ENCODE measurements around the gene NEK10. TPM values are rescaled to one million over a fixed set of nuclear protein-coding genes. Genes with fewer than 3 reads are reported as not detected.

The NEK10 gene
- total RNA-seq, 2 experiments from 2014 or later, result 0.28 to 1.3 TPM

GRCh38 chr3:27352047-27352446 is 17.1 kb downstream of the NEK10 start:
- no peak overlapping the region for H3K27ac ChIP-seq (ENCODE audit: low read depth, low read length, poor library complexity, severe bottlenecking)
- H3K4me3 ChIP-seq (ENCODE audit: low read depth, low read length, poor library complexity, severe bottlenecking), result no peak overlapping the region
- TF ChIP-seq EZH2phosphoT487 (IDR thresholded peaks at IDR 0.05; ENCODE audit: borderline replicate concordance, low read depth, low read length), result no peak
- no peak for TF ChIP-seq CTCF (conservative IDR thresholded peaks at IDR 0.05; ENCODE audit: low read length)
- no peaks in the 10 kb centered on the region for H3K9me2 ChIP-seq (ENCODE audit: insufficient read depth, low read length)
- intact Hi-C loops (cut with micrococcal nuclease; ENCODE audit: unreplicated experiment), result no loop called here
- H3K79me2 ChIP-seq (ENCODE audit: insufficient read depth, low read depth, low read length), result no peaks in the 10 kb centered on the region
- no peak for DNase-seq (ENCODE audit: low spot score)
- H3K4me1 ChIP-seq (ENCODE audit: insufficient read depth, low read length, poor library complexity, severe bottlenecking), result no peaks in the 10 kb centered on the region
- BruUV-seq (replicated peaks), result no TSS peak
- no peaks in the 10 kb centered on the region for H3K36me3 ChIP-seq (ENCODE audit: insufficient read depth, low read length)
- no peaks in the 10 kb centered on the region for H4K20me1 ChIP-seq (ENCODE audit: insufficient read depth, low read length)
- no peak overlapping the region for H2AFZ ChIP-seq (ENCODE audit: low read length)
- ChIA-PET POLR2A (no interaction called here), CTCF (ENCODE audit: unreplicated experiment) (no interaction called here)
- H3K4me2 ChIP-seq (ENCODE audit: low read length), result no peak overlapping the region
- H3K9me3 ChIP-seq (ENCODE audit: low read length), result no peaks in the 10 kb centered on the region

GRCh38 chr3:27349832-27350231 is 19.4 kb downstream of the NEK10 start:
- CTCF ChIA-PET (ENCODE audit: unreplicated experiment), result no interaction called here

More at GRCh38 chr3:27349832-27350231, 19.4 kb downstream of the NEK10 start:
- Histone ChIP-seq H2AFZ (ENCODE audit: low read length) (no peak overlapping the region), H3K4me1 (ENCODE audit: insufficient read depth, low read length, poor library complexity, severe bottlenecking) (no peaks in the 10 kb centered on the region), H3K36me3 (ENCODE audit: insufficient read depth, low read length) (no peaks in the 10 kb centered on the region), H3K4me3 (ENCODE audit: low read depth, low read length, poor library complexity, severe bottlenecking) (no peak overlapping the region), H3K79me2 (ENCODE audit: insufficient read depth, low read depth, low read length) (no peaks in the 10 kb centered on the region), H3K9me3 (ENCODE audit: low read length) (no peaks in the 10 kb centered on the region), H3K9me2 (ENCODE audit: insufficient read depth, low read length) (no peaks in the 10 kb centered on the region), H3K4me2 (ENCODE audit: low read length) (no peak overlapping the region), H4K20me1 (ENCODE audit: insufficient read depth, low read length) (no peaks in the 10 kb centered on the region), H3K27ac (ENCODE audit: low read depth, low read length, poor library complexity, severe bottlenecking) (no peak overlapping the region)
- TF ChIP-seq EZH2phosphoT487 (IDR thresholded peaks at IDR 0.05; ENCODE audit: borderline replicate concordance, low read depth, low read length) (no peak), CTCF (conservative IDR thresholded peaks at IDR 0.05; ENCODE audit: low read length) (no peak)
- no TSS peak for BruUV-seq (replicated peaks)
- intact Hi-C loops (cut with micrococcal nuclease; ENCODE audit: unreplicated experiment), result no loop called here
- POLR2A ChIA-PET, result no interaction called here
- DNase-seq (ENCODE audit: low spot score), result no peak

All from OCI-LY7 (cell line).